Jurkat, Clone E6-1 (cell line): ENCODE results near the gene INTS1.

ENCODE experiments used
- DNase-seq: peaks from one replicate; pipeline ENCODE4 v3.0.0-alpha.2; 2011; ENCODE audit warnings: low read depth, low spot score
- H3K4me3 ChIP-seq: 2 replicates; pipeline ENCODE4 v1.5.1; 2011; ENCODE audit warnings: mild to moderate bottlenecking, low read length, control low read depth, moderate library complexity

INTS1 gene

GRCh38 chr7:1476859-1477258 lies 27.3 kb downstream of the INTS1 start:
- H3K4me3 ChIP-seq = no peak overlapping the region
- no peak for DNase-seq

DNA sequence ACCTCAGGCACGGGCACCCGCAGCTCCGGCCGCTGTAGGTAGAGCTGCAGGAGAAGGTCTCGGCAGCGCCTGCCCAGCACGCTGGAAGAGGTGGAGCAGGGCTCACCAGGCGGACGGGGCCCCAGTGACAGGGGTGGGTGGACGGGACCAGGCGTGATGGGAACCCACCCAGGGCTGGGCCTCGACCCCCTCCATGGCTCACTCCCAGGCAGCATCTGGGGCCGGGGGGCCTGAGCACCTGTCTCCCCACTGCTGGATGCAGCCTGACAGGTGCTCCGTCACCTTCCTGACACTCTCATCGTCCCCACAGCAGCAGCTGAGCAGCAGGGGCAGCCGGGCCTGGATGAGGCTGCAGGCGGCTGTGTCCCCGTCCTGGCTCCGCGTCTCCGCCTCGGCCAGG lies 28.2 kb downstream of the INTS1 start:
- DNase-seq = no peak
- H3K4me3 ChIP-seq = no peak overlapping the region

- DNase-seq = no peak
- H3K4me3 ChIP-seq = no peak overlapping the region
Measured at GRCh38 chr7:1475393-1475792, 28.8 kb downstream of the INTS1 start.

- H3K4me3 ChIP-seq = no peak overlapping the region
Measured at GRCh38 chr7:1474736-1475135, 29.5 kb downstream of the INTS1 start.

DNA sequence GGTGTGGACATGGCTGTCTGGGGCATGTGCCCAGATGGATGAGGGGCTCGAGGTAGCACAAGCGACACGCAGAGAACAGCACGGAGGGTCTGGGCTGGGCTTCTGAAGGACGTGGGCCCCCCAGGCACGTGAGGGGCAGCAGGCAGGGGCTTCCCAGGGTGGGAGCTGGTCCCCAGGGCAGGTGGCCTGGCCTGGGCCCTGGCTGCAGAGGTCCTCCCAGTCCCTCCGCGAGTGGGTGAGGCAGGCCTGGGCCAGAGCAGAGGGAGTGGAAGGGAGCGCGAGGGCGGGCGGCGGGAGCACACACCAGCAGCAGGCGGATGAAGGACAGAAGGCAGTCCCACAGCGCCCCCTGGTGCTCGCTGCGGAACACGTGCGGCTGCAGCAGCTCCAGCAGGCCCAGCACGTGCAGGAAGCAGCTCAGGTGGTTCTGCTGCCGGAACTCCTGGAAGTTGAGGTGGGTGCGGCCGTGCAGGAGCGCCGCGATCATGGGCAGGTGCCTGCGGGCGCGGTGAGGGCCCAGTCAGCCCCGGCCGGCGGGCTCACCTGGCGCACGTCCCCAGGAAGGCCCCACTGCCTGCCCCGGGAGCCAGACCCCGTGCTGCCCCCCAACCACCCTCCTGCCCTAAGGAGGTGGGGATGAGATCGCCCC lies 30.2 kb downstream of the INTS1 start:
- peak; percentile 82 for DNase-seq
- H3K4me3 ChIP-seq = no peak overlapping the region

More at GRCh38 chr7:1474736-1475135, 29.5 kb downstream of the INTS1 start:
- DNase-seq = no peak

- no peak overlapping the region for H3K4me3 ChIP-seq
- no peak for DNase-seq
Measured at GRCh38 chr7:1470901-1471300, 33.3 kb downstream of the INTS1 start.

DNA sequence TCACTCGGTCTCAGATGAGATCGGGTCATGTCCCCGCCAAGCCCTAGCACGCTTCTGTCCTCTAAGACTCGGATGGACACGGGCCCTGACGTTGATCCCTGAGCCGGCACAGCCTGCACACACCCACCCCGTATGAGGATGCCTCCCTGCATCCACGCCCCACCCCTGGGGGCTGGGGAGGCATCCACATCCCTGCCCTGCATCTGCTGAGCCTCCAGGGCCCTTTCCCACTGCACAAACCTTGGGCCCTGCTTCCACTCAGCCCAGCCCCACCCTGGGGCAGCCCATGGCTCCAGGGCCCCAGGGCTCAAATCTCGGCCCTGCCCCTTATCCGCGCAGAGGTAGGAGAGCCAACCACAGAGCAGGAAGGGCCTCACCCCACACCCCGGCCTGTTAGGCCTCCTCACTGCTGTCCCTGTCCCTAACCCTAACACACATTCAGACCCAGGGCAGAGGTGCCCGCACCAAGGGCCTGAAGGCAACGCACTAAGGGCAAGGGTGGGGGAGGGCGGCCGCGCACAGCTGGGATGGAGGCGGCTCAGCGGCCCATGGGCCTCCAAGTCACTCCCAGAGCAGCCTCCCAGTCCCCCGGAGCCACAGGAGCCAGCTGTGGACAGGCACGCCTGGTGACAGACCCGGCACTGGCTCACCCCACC lies 35.4 kb downstream of the INTS1 start:
- H3K4me3 ChIP-seq = no peak overlapping the region
- no peak for DNase-seq

DNA sequence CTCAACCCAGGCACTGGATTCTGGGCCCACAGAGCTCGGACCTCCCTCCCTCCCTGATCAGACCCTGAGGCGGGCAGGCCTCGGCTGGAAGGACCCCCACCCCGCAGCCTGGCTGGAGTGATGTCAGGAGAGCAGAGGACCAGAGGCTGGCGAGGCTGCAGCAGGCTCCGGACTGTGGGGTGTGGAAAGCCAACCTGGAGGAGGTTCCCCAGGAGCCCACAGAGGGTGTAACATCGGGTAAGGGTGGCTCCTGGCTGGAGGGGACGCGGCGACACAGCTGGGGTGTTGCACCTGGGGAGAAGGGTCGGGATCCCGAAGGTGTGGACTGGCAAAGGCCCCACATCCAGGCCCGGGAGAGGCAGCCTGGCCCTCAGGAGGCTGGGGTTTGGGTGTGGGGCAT lies 36.0 kb downstream of the INTS1 start:
- H3K4me3 ChIP-seq = no peak overlapping the region
- no peak for DNase-seq

DNA sequence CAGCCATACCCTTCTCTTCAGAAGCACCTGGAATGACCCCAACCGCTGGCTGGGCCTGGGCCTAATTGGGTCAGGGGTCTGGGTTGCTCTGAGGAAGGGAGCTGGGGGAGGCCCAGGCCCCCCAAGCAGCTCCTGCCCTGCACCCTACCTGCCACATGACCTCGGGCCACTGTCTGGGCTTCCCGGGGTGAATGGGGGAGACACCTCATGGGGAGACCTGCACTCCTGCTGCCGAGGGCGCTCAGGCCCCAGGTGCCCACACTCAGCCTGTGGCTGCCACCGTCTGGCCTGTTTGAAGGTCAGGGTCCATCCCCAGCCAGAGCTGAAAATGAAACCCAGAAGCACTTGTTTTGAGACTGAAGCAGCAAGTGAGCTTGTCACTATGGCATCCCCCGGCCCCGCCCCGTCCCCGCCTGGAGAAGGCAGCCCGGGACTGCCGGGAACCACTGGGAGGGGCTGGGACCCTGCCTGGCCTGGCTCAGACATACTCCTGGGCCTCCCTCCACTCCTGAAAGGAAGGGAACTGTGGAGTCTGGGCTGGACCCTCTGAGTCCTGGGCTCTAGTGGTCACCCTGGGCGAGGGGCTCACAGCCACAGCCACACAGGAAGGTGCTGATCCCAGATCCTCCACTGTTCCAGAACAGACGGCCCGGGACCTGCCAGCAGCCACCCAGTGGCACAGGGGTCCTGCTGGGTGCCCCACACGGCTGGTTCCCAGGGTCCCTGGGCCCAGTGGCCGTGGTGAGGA lies 37.5 kb downstream of the INTS1 start:
- no peak for DNase-seq

DNA sequence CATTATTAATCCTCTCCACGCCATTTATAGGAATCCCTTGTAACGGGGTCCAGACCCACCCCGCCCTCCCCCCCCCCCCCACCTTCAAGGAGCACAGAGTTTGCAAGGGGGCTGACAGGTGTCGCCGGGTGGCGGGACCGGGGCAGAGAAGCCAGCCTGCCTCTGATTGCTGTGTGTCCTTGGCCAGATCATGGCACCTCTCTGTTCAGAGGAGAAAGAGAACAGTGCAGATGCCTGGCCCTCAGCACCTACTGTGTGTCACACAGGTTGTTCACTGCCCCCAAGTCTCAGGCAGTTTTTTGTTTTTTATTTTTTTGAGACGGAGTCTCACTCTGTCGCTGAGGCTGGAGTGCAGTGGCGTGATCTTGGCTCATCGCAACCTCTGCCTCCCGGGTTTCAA lies 39.5 kb downstream of the INTS1 start:
- DNase-seq = no peak
- no peak overlapping the region for H3K4me3 ChIP-seq

More for the DNA sequence above, 37.5 kb downstream of the INTS1 start:
- H3K4me3 ChIP-seq = no peak overlapping the region

GRCh38 chr7:1463676-1464223 lies 40.4 kb downstream of the INTS1 start:
- no peak overlapping the region for H3K4me3 ChIP-seq
- DNase-seq = no peak

GRCh38 chr7:1461646-1462375 lies 42.4 kb downstream of the INTS1 start:
- H3K4me3 ChIP-seq = no peak overlapping the region
- no peak for DNase-seq

DNA sequence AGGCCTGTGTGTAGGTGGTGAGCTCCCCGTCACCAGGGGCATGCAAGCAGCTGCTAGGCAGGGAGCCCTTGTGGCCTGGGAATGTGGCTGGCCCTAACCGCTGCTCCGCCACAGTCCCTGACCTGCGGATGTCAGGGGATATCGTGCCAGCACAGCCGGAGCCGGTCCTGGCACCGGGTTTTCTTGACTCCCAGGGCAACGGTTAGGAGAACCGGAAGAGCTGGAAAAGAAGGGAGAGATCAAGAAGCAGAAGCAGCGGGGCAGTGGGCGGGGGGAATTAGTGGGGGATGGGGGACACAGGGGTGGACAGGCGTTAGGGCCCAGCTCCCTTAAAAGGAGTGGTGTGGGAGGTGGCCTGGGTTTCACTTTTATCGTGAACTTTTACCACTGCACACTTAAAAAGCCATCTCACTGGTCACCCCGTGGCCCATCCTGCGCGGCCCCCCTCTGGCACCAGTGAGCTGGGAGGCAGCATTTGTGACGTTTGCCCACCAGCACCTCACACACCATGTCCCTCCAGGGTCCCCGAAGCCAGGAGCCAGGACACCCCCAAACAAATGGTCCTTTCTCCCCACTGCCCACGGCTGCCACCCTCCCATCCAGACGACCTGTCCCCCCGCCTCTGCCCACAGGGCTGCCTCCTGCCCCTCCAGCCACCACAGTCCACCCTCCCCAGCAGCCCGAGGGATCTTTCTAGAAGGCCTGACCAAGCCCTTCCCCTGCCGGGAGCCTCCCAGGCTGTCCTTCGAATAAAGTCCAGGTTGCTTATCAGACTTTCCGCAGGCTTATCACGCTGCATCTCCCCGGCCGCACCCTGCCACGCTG lies 43.2 kb downstream of the INTS1 start:
- H3K4me3 ChIP-seq = no peak overlapping the region
- no peak for DNase-seq

DNA sequence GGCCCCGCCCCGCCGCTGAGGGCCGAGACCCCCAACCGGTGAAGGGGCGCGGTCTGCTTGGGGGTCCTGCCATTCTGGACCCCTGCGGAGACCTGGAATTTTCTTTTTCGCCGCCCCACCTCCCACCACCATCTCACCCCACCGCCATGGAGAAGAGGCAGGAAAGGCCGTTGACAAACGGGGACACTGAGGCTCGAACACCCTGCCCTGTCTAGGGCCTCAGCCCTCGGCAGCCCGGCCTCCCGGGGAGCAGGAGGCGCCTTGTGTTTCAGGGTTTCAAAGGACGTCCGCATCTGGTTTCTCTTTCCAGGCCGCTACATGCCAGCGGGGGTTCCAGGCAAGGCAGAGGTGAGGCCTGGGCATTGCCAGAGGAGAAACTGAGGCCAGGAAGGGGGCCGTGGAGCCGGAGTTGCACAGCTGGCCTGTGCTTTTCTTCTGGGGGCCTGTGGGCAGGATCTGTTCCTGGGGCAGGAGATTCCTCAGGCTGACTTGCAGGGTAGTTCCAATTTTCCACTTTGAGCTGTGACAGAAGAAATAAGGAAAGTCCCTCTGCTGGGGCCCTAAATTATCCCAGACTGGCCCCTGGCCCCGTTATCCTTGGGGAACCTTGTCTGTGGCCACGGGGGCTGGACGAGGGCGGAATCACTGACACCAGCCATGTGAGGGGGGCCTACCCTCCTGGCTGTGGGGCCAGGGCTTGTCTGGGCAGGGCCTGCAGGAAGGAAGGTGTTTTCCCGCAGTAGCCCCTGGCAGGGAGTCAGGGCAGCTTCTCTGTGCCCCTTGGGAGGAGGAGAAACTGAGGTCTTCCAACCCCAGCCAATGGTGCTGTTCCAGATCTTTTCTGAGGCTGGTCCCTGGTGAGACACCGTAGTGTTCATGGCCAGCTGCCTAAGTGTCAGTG lies 44.0 kb downstream of the INTS1 start:
- no peak overlapping the region for H3K4me3 ChIP-seq
- DNase-seq = no peak

DNA sequence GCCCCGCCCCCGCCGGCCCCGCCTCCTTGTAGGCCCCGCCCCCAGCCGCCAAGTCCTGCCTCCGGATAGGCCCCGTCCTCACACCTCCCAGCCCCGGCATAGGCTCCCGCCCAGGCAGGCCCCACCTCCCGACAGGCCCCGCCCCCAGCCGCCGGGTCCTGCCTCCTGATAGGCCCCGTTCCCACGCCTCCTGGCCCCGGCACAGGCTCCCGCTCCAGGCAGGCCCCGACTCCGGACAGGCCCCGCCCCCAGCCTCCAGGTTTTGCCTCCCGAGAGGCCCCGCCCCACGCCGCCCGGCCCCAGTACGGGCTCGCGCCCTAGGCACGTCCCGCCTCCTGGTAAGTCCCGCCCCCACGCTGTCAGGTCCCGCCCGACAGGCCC lies 44.7 kb downstream of the INTS1 start:
- peak; percentile 91 for DNase-seq
- H3K4me3 ChIP-seq = peak overlapping the region; percentile 69

- no peak for DNase-seq
Measured at GRCh38 chr7:1458683-1459511, 45.3 kb downstream of the INTS1 start, which contains the start of gene MICALL2. TSS of gene MICALL2 (minus strand) at chr7:1459470. CDS start at chr7:1459326, 144 bp downstream.

More at GRCh38 chr7:1458683-1459511, 45.3 kb downstream of the INTS1 start, which contains the start of gene MICALL2:
- H3K4me3 ChIP-seq = peak within 1 kb of the TSS; percentile 69
